OCI-LY7 (cell line): ENCODE results near the gene PMM2.

Source experiments
- CTCF ChIP-seq: fragments of 200-600 bp; sonication (generic); conservative IDR thresholded peaks from 2 replicates; pipeline ENCODE4 v1.5.1; 2014; ENCODE audit warnings: mild to moderate bottlenecking, antibody characterized with exemption, low read length, moderate library complexity, mixed read lengths
- EZH2phosphoT487 ChIP-seq: fragments of 200-600 bp; sonication (generic); IDR thresholded peaks from 2 replicates; pipeline ENCODE4 v1.6.1; 2018; ENCODE audit warnings: low read depth, borderline replicate concordance, mild to moderate bottlenecking, mixed run types, antibody characterized with exemption, low read length, moderate library complexity, mixed read lengths

GRCh38 chr16:8854298-8854948 is 56.8 kb downstream of the PMM2 start:
- TF ChIP-seq CTCF (no peak), EZH2phosphoT487 (no peak)
